ENCODE results near the gene SPSB1.

DNA sequence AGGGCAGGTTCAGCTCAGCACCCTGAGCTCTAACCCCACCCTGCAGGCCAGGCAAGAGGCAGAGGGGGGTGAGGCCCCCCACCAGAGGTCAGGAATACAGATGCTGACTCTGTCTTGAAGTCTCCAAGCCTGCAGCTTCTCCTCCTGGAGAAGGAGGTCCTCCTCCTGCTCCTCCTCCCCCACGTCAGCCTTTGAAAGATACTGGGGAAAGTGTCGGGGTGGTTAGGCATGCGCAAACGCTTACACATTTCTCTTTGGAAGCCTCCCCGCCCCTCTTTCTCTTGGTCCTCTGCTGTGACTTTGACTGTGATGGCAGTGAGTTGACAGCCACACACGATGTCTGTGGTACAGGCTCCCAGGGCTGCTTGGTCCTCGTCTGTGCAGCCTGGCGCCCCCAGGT, 65.3 kb downstream of the SPSB1 start:
- TF ChIP-seq, protein P1, sequence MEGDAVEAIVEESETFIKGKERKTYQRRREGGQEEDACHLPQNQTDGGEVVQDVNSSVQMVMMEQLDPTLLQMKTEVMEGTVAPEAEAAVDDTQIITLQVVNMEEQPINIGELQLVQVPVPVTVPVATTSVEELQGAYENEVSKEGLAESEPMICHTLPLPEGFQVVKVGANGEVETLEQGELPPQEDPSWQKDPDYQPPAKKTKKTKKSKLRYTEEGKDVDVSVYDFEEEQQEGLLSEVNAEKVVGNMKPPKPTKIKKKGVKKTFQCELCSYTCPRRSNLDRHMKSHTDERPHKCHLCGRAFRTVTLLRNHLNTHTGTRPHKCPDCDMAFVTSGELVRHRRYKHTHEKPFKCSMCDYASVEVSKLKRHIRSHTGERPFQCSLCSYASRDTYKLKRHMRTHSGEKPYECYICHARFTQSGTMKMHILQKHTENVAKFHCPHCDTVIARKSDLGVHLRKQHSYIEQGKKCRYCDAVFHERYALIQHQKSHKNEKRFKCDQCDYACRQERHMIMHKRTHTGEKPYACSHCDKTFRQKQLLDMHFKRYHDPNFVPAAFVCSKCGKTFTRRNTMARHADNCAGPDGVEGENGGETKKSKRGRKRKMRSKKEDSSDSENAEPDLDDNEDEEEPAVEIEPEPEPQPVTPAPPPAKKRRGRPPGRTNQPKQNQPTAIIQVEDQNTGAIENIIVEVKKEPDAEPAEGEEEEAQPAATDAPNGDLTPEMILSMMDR (optimal IDR thresholded peaks at IDR 0.05 in 1 of 3, IDR thresholded peaks at IDR 0.05 in 1 of 3, conservative IDR thresholded peaks at IDR 0.05 in 1 of 3; ENCODE audit: extremely low read depth in 1 of 3, insufficient read depth in 2 of 3, low read length in 3 of 3) = no peak
- TF ChIP-seq EZH2 (IDR thresholded peaks at IDR 0.05; ENCODE audit: low read length) = no peak

All from keratinocyte (primary cell).